Stimulated activated CD4-positive, alpha-beta T cell treated with anti-CD3 and anti-CD28 coated beads, Interleukin-12 subunit alpha, Interleukin-12 subunit beta, amount 100 ng/mL, for 24 hours (primary cell): ENCODE results near the gene PLK2.

Experiments
- DNase-seq, 2 experiments: peaks; one replicate each; pipeline ENCODE4 v3.0.0-alpha.2; 2020; ENCODE audit warnings: low read depth in 2 of 2

Gene PLK2

DNA sequence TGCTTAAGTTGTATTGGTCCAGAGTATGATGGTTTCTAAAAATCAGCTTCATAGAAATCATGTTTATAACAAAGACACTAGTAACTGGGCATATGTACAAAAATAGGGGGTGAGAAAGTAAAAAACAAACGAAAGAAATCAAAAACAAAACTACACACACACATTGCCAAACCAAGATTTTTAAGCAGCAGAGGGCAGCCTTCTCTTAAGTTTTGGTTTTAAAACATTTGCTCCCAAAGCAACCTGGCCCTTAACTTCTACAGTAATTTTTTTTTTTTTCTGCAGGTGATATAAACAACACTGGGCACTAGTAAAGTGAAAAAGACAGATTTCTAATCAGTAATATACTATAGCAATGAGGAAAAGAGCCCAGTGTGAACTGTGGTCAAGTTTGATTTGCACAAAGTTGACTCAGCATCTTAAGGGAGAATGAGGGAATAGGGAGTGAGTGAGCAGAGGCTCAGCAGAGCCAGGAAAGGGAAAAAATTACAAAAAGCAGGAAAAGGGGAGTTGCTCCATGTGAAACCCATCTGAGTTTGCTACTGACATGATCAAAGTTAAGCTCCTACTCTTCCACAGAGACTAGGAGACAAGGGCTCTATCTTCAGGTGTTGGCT lies 18.0 kb upstream of the PLK2 start:
- DNase-seq, result no peak

DNA sequence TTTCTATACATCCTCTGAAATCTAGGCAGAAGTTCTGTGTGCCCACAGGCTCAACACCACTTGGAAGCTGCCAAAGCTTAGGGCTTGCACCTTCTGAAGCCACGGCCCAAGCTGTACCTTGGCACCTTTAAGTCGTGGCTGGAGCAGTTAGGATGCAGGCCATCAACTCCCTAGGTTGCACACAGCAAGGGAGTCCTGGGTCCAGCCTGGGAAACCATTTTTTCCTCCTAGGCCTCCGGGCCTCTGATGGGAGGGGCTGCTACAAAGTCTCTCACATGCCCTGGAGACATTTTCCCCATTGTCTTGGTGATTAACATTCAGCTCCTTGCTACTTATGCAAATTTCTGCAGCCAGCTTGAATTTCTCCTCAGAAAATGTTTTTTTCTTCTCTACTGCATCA lies 15.5 kb upstream of the PLK2 start:
- DNase-seq, result no peak

DNA sequence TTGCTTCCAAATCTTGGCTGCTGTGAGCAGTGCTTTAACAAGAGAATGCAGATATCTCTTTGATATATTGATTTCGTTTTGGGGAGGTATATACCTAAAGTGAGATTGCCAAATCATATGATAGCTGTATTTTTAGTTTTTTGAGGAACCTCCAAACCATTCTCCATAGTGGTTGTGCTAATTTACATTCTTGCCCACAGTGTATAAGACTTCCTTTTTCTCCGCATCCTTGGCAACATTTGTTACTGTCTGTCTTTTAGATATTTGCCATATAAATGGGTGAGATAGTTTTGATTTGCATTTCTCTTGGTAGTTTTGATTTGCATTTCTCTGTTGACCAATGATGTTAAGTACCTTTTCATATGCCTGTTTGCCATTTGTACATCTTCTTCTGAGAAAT lies 10.0 kb upstream of the PLK2 start:
- no peak for DNase-seq

DNA sequence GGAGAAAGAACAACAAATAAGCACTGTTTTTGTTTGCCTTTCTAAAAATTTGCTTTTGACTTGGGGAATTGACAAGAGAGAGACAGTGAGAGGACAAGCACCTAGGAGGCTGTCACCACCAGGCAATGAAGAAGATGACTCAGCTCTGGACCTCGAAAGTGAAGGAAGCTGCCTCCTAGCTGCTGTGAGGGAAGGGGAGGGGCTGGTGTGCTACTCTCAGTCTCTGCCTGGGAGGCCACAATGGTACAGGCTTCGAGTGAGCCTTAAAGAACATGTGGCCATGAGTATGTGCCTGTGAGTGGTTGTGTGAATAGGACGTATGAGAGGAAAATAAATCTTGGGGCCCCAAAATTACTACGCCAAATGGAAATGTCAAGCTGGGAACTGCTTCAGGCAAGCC lies 7.1 kb upstream of the PLK2 start:
- no peak for DNase-seq

DNA sequence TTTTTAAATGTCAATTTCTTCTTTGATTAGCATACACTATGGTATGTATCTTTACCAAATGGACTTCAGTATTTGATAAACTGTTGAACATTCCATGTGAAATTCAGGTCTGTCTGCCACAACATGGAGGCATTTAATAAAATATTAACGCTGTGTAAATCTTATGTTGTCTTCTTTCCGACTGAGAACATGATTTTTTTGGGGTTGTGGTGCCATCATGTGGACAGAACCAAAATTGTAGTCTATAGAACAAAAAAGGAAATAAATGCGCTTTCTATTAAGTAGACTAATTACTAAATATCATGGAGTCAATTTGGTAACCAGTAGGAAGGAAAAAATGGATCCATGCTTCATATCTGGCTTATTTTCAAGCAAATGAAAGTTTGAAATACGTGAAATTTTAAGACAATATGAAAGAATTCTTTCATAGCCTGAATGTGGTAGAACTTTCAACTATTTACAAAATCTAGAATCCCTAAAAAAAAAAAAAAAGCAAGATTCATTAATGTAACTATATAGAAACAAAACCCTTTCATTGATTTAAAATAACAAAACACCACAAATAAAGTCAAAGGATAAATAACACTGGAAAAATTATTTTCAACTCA lies 2.8 kb upstream of the PLK2 start:
- DNase-seq, result no peak

DNA sequence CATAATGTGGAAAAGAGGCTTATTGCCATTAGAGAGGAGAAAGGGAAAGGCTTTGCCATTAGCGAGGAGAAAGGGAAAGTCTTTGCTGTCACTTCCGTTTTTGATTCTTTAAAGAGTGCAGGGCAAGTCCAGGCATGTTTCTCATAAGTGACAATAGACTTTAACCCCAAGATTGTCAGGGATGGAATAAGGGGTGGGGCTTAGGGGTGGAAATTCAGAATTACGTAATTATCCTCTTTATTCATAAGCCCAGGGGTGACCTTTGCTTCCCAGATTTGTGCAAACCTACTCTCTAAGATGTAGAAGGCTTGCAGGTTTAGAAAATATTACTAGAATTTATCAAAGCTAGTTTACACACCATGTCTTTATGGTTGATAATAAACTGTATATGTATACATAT lies 2.3 kb upstream of the PLK2 start:
- DNase-seq, result no peak

DNA sequence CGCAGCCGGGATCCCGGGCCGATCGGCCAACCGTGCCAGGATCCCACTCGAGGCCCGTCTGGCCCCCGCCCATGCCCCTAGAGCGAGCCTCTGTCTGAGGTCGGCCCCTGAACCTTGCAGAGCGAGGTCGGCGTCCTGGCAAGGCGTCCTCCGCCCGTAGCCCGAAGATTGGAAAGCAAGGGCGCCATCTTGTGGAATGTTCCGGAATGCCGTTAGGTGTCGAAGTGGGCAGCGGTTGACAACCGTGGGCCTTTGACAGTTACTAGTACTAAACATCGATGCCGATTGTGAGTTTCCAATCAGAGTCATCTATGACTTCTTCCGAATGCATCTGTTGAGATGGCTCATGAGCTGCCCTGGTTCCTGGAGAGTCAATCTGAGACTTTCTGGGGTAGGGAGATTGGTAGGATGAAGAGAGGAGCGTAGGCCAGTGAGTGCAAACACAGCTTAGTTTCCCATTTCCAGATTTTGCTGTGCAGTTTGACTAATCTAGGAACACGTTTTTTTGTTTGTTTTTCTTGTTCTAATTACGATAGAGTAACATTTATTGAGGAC lies 923 bp upstream of the PLK2 start:
- peak; percentile 72 to 90 for DNase-seq

DNA sequence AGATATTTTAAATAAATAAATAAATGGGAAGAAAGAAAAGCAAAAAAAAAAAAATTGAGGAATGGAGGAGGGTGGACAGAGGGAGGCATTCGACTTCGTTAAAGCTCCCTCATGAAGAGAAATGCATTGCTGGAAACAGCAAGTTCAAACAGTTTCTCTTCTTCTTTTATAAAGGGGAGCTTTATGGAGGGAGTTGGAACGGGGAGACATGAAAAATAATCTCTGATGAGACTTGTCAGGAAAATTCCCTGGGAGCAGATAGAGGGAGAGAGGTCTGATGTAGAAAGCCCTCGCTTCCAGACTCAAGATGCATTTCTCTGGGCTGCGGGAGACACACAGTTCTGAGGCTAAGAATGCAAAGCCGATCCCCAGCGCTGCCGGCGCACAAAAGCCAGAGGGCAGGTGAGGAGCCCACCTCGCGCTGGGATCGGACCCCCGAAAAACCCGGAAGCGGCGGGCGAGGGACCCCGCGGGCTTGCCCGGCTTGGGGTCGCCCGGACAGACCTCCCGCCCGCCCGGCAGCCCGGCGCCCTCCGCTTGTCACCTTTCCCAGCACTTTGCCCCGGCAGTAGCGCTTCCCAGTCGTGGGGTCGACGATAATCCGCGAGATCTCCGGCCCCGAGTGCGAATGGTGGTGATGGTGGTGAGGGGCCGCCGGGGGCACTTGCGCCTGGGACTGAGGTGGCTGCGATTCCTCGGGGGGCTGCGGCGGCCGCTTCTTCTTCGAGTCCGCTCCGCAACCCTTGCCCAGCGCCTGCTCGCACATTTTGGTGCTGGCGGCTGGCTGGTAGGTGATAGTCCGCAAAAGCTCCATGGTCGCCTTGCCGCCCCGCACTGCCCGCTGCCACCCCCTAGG lies 512 bp downstream of the PLK2 start:
- no peak for DNase-seq

DNA sequence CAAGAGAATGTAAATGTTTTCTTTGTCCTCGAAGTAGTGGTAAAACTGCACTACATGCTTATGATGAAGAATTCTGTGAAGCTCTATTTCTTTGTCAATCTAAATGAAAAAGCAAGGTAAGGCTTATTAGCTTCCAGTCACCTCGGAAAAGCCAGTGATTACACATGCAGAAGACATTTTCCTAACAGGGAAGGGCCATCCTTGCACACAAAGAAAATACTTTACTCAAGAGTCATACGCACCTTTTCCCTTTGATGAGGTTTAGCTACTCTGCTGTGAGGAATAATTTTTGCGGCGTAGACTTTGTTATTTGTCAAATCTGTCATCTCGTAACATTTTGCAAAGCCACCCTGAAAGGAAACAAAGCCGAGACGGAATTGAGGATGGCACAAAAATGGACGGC lies 1.1 kb downstream of the PLK2 start:
- DNase-seq, result no peak

DNA sequence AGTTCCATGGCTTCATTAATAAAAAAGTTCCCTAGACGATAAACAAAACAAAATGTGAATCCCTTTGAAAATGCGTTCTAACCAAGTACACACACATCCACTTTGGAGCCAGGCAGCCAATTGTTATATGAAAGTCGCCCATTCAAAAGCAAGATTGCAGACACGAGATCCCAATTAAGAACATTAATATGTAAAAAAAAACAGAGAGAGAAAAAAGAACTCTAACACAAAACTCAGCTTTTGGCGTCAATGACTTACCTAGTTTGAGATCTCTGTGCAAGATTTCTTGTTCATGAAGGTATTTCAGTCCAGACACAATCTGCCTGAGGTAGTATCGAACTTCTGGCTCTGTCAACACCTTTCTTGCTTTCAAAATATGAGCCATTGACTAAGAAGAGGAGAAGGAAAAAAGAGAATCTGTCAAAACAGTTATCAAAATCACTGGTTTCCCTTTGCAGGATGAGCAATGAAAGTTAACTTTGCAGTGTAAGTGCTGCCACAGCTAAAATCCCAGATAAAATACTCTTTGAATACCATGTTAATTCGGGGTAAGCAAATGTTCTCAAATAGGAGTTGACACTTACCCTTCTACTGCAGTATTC lies 1.6 kb downstream of the PLK2 start:
- DNase-seq, result no peak

DNA sequence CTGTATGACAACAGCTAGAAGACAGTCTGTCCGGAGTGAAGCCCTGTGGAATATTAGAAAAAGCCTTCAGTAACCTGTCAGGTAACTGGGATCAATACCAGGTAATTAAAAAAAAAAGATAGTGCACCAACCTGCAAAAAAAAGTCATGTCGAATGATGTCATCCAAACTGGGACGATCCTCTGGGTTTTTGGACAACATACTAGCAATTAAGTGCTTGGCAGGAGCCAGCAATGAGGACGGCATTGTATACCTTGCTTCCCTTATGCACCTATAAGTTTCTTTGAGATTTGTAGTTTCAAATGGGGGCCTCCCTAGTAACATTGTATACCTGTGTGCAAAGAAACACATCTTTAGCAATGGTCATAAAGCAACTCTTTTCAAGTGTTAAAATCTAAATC lies 2.8 kb downstream of the PLK2 start:
- no peak for DNase-seq

DNA sequence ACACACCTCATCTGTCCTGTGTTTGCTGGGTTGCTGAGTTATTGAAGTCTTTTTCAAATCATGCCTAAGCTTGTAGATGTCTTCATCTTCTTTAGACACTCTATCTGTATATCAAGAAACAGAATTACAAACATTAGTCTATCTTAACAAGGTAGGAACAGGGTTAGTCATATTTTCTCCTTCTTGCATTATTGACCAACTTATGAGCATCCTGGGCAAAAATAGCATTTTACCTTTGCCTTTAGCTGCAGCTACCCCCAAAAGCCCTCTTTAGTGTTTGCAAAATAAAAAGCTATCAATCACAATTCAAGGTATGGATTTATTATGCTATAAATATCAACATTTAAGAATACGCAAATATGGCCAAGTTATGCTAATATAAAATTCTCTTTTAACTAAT lies 3.4 kb downstream of the PLK2 start:
- DNase-seq, result no peak

DNA sequence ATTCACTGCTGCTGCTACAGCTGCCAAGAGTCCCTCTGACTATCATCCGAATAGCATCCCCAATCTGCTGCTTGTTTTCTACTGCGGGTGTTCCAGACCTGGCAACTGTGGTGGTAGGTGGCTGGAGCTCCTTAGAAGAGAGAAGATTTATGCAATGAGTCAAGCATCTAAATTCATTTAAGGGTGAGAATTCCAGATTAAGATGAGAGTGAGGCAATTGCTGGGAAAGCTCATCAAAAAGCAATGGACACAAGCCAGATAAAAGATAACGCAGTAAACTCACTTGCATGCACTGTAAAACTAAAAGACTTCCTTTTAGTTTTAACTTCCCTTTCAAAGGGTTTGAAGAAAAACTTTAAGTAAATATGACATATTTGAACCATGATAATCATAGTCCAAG lies 3.9 kb downstream of the PLK2 start:
- no peak for DNase-seq

DNA sequence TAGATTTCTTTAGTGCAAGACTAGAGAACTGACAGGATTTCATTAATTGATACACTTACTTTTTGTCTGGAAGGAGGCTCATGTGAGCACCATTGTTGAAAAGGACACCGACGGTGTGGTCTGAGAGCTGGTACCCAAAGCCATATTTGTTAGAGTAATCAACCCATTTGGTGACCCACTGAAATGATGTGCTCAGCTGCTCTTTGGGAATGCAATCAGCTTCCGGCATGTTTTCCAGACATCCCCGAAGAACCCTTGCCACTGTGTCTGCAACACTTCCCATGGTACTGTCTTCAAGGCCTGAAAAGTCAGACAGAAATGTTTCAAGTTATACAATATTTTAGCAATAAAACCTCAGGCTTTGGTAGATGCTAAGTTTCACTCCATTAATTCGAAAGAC lies 4.4 kb downstream of the PLK2 start:
- DNase-seq, result no peak

DNA sequence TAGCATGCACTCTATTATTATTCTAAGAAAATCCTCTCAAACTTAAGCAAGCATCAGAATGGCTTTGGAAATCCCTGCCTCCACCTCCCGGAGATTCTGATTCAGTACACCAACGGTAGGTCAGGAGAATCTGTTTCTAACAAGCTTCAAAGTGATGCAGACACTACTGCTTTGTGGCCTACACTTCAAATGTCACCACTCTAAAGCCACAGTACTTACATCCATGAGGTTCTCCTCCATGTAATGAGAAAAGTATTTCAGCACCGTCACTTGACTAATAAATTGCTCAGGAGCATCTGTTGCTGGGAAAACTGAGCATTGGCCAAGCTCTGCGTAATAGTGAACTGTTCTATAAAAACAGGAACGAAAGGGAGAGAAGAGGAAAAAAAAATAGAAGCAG lies 4.8 kb downstream of the PLK2 start:
- no peak for DNase-seq

DNA sequence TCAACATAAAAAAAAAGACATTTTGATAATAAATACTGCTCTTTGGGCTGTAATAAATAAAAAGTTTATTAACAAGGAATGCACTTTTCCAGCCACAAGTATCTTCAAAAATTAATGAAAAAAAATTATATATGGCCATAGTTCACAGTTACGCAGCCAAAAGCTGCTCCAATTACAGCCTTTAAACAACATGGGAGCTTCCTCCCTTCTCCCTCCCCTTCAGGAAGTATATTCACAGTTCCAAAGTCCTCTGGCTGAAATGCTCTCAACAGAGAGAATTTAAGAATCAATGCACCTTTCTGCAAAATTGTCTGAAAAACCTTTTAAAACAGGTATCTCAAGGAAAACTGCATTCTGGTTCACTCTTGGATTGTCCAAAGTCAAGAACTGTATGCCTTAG lies 5.9 kb downstream of the PLK2 start:
- no peak for DNase-seq

DNA sequence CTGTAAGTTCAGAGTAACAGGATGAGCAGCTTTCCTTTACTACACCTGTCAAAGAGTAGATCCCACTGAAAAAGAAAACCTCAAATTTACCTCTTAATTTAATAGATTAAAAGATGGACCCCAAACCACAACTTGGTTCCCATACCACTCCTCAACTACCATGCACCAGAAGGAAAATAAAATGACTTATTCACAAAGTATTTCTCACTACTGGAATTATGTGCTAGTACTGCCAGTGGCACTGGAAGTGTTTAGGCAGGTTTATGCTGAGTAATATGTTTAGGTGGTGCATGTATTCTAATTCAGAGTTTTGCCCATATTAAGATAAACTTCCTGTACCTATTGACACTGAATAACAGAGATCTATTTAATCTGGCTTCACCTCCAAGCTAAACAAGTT lies 6.6 kb downstream of the PLK2 start:
- no peak for DNase-seq

DNA sequence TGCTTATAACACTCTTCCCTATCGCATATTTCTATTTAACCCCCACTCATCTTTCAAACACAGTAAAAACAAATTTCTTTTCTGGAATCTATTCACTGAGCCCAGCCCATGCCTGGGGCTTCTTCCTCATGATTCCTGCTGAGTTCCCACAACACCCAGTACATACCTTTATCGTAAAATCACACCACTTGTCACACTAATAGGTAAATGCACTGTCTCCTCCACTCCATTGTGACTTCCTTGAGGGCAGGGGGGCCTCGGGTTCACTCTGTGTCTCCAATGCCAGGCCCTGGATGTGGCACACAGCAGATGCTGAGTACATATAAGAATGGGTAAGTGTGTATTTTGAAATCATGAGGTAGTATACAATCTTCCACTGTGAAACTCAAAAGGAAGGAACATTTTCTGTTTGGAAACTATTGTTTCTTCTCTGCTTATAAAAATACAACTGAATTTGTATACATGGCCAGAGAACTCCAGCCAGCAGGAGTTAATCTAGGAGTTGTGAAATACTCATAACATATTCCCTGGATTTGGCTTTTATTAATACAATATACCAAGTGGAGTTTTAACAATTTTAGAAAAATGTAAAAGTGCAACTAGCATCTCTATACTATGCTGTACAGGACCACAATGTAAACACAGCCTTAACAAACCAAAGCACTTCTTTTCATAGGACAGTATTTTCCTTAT lies 7.2 kb downstream of the PLK2 start:
- DNase-seq, result no peak

DNA sequence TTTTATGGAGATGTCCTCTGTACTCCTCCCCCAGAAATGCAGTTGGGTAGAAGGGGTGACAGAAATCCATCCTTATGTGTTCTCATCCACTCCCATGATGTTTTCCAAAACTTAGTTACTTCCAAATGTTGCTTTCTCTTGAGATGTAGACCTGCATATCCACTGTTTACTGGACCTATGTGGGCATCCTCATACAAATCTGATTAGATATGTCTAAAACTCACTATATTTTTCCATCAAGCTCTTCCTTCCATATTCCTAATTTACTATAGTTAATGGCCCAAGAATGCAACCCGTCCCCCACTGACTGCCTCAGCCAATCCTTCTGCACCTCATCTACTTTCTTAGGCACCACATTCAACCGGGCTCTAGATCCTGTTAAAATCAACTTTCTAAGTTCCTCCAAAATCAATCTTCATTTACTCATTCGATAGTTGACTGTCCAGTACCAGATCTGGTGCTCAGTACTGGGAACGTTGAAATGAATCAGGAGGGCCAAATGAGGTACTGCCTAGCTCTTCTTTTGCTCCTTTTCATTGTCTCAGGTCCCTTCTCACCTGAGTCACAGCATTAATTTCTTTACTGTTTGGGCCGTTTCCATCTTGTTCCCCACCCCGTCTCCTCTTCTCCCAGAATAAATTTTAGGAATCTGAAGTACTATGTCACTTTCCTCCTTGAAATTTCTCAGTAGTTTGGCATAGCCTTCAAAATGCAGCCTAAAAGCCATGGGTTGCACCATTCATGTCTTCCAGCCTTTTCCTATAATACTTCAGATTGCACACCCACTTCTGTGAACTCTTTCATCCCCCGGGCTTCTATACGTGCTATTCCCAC lies 7.9 kb downstream of the PLK2 start:
- no peak for DNase-seq

DNA sequence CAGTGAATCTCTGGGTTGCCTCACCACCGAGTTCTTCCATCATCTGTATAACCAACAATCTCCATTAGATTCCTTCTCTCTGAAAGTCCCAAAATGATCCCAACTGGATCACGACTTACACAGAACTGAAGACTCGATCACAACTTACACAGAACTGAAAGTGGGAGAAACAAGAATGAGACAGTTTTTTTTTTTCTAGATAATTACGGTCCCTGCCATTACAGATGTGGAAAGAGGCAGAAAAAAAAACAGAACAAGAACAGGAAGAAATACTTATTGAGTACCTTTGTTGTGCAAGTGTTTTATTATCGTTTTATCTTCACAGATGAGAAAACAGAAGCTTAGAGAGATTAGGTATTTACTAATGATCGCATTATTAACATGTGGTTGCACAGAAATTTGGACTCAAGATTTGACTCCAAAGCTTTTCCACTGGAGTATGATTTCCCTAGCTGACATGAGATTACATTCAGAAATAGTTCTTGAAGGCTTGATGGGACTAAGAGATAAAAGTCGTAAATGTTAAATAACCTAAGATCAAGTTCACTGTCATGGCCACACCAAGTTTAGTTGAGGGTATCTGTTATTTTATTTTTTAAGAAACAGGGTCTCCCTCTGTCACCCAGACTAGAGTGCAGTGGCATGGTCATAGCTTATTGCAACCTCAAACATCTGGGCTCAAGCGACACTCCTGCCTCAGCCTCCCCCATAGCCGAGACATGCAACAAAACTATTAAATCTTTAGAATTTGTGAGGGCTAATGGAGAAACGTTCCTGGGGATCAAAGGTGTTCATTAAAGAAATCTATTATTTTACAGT lies 8.9 kb downstream of the PLK2 start:
- no peak for DNase-seq
